GM06990 (cell line): ENCODE measurements around the gene NXPH4.

ENCODE experiments used
- DNase-seq: peaks from one replicate; pipeline ENCODE4 v3.0.0-alpha.2; 2011; ENCODE audit not compliant: insufficient read length; ENCODE audit errors: extremely low read depth
- H3K27me3 ChIP-seq: replicated peaks from 2 replicates; pipeline ENCODE4 v1.6.0; 2011; ENCODE audit warnings: low read length; ENCODE audit not compliant: control insufficient read depth, insufficient read depth
- H3K36me3 ChIP-seq: 2 replicates; pipeline ENCODE4 v1.5.1; 2011; ENCODE audit warnings: low read length; ENCODE audit not compliant: control insufficient read depth, insufficient read depth
- H3K4me3 ChIP-seq: replicated peaks from 2 replicates; pipeline ENCODE4 v1.5.1; 2011; ENCODE audit warnings: low read depth, mild to moderate bottlenecking, control low read depth, low read length
- TF ChIP-seq, protein P1 (sequence below): IDR thresholded peaks from 2 replicates; pipeline ENCODE4 v1.5.1; 2011; ENCODE audit warnings: low read length, control low read depth, mild to moderate bottlenecking, inconsistent platforms; ENCODE audit not compliant: insufficient read depth, poor library complexity, severe bottlenecking

The NXPH4 gene

DNA sequence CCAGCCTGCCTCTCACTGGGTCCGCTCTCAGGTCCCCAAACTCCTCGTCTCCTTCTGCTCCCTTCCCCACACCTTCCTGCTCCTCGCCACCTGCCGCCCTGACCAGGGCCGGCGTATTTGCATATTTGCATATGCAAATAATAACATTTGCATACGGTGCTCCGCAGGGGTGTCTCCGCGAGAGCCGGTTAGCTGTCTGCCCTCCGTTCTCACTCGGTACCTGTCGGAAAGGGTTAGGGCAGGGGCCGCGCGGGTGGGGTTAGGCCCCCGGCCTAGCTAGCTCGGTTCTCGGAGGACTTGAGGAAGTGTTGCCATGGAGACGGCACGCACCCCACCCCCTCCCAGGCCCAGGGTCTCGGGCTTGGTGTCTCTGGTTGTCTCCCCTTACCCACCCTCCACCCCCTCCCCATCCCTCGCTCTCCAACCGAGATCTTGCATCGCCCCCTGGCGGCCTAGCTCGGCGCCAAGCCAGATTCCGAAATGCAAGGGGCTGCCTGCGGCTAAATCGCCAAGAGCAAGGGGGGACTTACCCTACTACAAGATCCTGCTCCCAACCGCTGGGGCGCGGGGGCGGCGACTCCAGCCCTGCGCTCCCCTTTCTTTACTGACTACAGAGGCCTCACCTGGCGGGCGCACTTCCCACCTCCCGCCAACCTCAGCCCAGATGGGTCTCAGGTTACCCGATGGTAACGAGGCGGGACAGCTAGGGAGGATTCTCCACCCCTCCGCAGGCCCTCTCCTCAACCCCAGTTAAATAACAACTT is 26.3 kb downstream of the NXPH4 start:
- H3K4me3 ChIP-seq = peak overlapping the region; percentile 51
- TF ChIP-seq, protein P1, sequence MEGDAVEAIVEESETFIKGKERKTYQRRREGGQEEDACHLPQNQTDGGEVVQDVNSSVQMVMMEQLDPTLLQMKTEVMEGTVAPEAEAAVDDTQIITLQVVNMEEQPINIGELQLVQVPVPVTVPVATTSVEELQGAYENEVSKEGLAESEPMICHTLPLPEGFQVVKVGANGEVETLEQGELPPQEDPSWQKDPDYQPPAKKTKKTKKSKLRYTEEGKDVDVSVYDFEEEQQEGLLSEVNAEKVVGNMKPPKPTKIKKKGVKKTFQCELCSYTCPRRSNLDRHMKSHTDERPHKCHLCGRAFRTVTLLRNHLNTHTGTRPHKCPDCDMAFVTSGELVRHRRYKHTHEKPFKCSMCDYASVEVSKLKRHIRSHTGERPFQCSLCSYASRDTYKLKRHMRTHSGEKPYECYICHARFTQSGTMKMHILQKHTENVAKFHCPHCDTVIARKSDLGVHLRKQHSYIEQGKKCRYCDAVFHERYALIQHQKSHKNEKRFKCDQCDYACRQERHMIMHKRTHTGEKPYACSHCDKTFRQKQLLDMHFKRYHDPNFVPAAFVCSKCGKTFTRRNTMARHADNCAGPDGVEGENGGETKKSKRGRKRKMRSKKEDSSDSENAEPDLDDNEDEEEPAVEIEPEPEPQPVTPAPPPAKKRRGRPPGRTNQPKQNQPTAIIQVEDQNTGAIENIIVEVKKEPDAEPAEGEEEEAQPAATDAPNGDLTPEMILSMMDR = peak; percentile 88
- DNase-seq = peak; percentile 79
- H3K36me3 ChIP-seq = no peaks in the 10 kb centered on the region
- H3K27me3 ChIP-seq = peaks cover 7% of the 10 kb centered on the region; the same call in 1 of the 2 replicates

DNA sequence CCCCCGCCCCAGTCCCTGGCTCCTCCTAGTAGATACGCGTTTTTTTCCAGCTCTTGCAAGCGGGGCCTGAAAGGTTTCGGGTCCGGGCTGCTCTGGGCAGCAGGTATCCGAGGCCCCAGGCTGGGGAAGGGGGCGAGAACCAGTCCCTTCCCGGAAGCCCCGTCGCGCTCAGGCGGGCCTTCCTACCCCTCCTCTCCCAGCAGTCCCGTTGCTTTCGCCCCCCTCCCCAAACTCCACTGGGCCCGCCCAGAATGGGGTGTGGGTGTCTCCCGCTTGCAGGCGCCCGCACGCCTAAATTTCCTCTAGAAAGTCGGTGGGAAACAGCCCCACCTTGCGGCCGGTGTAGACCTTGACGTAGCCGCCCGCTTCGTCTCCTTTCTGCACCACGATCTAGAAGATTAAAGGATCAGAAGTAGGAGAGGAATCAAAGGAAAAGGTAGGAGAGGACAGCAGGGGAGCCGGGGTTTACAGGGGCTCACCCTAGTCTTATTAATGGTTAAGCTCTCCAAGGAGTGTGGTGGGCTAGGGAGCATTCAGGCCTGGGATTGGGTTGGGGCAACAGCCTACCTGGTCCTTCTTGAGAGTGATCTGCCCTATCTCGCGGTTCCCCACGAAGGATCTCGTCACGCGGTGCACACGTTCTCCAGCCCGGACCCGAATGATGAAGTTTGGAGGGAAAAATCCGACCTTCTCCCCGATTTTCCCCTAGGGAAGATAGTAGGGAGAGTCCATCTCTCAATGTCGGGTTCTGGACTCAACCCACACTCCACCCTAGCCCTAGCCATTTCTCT is 27.1 kb downstream of the NXPH4 start:
- TF ChIP-seq, protein P1 = peak; percentile 88
- DNase-seq = no peak
- Histone ChIP-seq H3K4me3 (peak overlapping the region; percentile 51), H3K27me3 (peaks cover 7% of the 10 kb centered on the region; the same call in 1 of the 2 replicates), H3K36me3 (no peaks in the 10 kb centered on the region)

DNA sequence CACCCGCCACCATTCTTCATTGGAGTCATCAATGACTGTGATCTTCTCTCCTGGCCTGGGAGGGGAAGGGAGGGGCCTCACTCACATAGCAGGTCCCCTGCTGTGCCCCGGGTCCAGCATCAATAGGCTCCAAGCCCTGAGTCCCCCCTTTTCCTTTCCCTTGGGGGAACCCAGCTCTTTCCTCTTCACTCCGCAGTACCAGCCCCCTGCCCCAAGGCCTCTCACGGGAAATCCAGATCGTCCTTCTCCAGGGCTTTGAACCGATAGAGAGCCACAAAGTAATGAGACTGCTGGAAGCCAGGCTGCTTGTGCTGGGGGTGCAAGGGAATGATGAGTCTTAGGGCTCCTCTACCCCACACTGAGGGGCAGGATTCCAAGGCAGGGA is 27.7 kb downstream of the NXPH4 start:
- H3K4me3 ChIP-seq = no peak overlapping the region
- DNase-seq = no peak
- TF ChIP-seq, protein P1 = no peak
- H3K36me3 ChIP-seq = no peaks in the 10 kb centered on the region
- peaks cover 7% of the 10 kb centered on the region; the same call in 1 of the 2 replicates for H3K27me3 ChIP-seq

DNA sequence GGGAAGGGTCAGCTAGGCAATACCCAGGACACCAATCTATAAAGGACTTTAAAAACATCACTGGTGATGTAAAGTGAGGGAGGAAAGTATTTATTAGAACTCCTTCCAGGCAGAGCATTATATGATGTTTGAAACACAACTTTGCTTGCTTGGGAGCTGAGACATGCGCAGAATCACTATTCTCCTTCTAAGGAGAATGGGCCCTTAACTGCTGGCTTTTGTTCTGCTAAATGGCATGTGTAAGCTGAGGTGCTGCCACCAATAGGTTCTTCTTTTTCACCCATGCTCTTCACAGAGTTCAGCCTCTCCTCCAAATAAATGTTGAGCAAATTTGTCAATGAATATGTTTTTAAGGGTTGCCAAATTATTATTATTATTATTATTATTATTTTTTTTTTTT is 30.4 kb downstream of the NXPH4 start:
- Histone ChIP-seq H3K27me3 (peaks cover 2% of the 10 kb centered on the region; the same call in 1 of the 2 replicates), H3K36me3 (no peaks in the 10 kb centered on the region), H3K4me3 (no peak overlapping the region)
- DNase-seq = no peak
- TF ChIP-seq, protein P1 = no peak

DNA sequence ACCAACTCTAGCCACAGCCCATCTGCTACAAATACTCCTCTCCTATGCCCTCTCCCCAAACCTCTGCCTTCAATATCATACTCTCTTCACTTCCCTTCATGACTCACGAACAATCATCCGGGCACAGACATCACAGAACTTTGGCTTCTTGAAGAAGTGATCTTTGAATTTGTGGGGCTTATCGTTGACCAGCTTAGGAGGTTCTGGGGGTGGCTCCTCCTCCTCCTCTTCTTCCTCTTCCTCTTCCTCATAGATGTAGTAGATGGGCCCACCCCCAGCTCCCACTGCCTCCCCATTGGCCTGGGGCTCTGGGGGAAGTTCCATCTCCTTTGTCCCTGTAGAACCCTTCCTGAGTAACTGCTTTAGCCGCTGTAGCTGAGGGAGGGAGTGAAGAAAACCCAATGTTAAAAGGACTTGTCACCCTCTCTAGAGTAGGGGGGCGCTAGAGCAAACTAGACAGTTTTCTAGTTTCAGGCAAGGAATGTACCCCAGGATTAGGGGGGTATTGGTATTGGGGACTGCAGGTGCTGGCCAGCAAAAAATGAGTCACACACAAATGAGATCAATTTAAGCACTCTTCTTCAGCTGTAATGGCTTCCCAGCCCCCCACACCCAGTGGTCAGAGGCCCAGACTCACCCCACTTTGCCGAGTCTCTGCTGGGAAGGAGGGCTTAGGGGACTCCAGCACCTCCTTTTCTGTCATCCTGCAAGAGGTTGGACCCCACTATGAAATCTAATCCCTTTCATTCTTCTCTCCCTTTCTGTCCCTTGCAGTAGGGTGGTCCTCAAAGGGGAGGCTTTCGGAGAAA is 32.5 kb downstream of the NXPH4 start:
- Histone ChIP-seq H3K27me3 (no peaks in the 10 kb centered on the region), H3K36me3 (no peaks in the 10 kb centered on the region), H3K4me3 (no peak overlapping the region)
- DNase-seq = no peak
- TF ChIP-seq, protein P1 = no peak
